Kidney tubule cell (primary cell): ENCODE data around the gene KCNQ1.

Source experiments
- DNase-seq: peaks from one replicate; pipeline ENCODE4 v3.0.0-alpha.2; 2018; ENCODE audit warnings: low spot score

The KCNQ1 gene

DNA sequence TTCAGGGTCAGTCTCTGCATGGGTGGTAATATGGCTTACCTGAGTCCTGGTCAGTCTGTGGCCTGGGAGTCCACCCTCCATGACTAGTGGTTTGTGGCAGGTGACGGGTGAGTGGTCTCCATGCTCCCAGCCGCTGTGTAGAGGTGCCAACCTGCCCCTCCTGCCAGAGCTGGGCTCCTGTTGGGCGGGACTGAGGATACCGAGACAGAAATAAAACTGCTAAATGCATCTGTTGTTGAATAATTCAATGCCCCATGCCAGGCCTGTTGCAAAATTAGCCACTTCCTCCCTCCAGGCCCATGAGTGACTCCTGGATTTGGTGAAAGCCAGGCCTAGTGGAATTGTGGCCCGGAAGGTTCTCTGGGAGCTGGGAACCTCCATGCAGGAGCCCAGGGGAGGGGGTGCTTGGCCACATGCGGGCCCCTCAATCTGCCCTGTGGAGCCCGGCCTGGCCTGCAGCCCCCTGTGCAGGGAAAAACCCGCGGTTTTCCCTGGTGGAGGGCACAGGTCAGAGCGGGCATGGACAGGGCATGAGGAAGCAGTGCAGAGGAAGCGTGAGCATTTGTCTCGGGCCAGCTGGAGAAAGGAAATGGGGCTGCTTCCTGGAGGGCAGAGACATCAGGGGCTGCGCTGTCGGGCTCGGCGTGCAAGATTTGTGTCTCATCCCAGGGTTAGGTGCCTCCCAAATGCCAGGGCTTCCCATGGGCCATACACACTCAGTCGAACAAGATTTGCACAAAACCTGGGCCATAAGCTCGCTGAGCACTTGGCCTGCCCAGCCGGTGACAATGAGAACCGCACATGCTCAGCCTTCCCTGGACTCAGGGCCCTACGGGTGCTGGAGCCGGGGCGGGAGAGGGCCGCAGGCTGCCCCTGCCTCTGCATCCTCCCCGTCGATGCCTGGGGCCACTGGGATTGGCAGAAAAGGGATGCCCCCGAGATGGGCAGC is 66.9 kb downstream of the KCNQ1 start:
- no peak for DNase-seq

- no peak for DNase-seq
These were observed 67.9 kb downstream of the KCNQ1 start for GRCh38 chr11:2512431-2513407.

DNA sequence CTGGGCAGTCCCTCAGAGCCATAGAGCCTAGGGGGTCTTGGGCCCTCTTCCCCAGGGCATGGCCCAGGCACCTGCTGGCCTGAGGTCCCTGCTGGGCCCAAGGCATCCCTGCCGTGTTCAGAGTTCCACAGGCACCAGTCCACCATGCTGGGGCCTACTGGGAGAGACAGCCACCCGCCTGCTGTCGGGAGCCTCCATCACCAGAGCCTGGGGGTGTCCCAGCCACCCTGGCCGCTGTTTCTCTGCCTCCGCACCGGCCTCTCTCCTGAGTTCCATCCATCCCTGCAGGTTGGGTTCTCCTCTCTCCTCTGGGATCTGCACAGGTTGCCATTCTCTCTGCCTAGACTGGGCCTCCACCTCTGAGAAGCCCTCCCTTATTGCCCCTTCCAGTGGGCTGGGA is 68.6 kb downstream of the KCNQ1 start:
- DNase-seq: no peak

DNA sequence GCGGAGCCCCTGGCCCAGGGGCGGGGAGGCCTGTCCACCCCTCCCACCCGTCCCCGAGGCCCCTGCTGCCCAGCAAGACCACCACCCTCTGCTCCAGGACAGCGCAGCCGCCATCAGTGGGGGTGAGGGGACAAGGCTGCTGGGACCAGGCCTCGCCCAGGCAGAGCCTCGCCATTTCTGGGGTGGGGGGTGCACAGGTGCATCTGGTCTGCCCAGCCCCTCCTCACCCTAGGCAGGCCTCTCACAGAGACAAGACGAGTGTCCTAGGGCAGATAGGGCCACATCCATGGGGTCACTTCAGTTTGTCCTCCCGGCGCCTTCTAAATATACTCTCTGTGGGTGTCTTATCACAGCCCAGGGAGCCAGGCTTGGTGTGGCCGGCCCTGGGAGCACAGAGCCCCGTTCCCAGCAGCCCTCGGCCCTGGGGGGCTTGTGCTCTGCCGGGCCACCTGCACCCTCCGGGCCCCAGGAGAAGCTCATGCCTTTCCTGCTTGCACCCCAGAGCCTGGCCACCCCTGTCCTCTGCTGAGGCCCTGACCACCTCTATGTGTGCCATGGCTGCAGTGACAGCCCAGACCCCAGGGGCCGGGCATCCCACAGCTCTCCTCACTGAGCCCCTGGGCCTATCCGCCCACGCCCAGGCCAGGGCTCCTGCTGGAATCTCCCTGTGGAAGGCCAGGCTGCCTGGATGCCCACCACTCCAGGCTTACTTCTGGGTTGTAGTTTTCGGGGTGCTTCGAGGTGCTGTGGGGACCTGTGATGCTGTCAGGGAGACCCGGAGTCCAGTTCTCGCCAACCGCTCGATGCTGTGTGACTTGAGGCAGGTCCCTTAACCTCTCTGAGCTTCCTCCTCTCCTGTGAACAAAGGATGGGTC is 70.8 kb downstream of the KCNQ1 start:
- DNase-seq: no peak

DNA sequence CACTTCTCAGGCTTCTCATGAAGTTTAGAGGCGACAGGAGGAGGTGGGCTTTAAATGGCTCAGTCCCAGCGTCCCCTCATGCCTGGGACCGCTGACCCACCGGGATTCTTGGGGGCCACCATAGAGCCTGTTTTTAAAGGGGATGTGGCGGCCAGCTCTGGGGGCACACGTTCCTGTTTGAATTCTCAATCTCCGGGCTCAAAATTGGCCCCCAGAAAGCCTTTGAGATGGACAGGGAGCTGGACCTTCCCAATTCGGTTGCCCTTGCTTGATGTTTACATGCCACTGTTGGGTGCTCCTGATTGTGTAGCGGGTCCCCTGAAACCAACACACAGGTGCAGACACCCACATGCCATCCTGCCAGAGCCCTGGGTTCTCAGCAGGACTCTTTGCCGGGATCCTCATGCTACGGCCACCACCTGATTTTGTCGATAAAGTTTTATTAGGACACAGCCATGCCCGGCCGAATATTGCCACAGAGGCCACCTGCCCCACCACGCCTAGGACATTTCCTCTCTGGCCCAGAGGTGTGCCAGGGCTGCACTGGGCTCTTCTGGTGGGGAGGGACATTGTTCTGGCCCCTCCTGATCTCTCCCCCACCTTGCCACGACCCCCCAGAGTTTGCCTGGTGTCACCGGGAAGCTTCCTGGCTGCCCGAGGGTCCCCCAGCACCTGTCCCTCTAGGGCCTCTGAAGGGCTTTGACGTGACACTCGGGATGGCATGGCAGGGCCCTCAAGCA is 71.6 kb downstream of the KCNQ1 start:
- DNase-seq: no peak

DNA sequence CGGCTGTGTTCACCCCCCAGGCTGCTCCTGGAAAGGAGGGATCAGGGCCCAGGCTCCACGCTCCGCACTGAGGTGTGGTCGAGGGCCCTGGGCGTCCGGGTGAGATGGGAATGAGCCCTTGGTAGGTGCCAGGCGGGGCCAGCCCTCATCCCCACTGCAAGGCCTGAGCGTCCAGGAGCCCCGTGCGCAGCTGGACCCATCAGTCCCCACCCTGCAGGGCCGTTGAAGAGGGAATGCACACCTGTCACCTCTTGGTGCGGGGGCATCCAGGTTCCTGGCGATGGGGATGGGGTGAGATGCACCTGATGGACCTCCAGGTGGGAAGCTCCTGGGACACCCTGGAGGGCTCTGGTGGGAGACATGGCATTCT is 72.2 kb downstream of the KCNQ1 start:
- no peak for DNase-seq

GRCh38 chr11:2517386-2518064 is 72.7 kb downstream of the KCNQ1 start:
- no peak for DNase-seq

- DNase-seq: no peak
These were observed 73.5 kb downstream of the KCNQ1 start for GRCh38 chr11:2518111-2518982.

GRCh38 chr11:2518983-2519340 is 74.2 kb downstream of the KCNQ1 start:
- DNase-seq: no peak

DNA sequence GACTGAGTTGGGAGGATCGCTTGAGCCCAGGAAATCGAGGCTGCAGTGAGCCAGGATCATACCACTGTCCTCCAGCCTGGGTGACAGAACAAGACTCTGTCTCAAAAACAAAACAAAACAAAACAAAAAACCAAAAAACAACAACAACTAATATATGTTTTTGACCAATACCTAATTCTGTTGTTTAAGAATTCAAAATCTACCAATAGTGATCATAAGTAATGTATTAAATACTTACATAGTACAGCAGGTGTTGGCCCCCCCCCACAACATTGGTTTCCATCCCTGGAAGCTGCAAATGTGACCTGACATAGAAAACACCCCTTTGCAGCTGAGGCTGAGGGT is 74.7 kb downstream of the KCNQ1 start:
- no peak for DNase-seq

GRCh38 chr11:2519862-2520735 is 75.3 kb downstream of the KCNQ1 start:
- DNase-seq: no peak

- DNase-seq: no peak
These were observed 75.9 kb downstream of the KCNQ1 start for GRCh38 chr11:2520736-2521035.

- DNase-seq: no peak
These were observed 76.4 kb downstream of the KCNQ1 start for GRCh38 chr11:2521081-2521732.

DNA sequence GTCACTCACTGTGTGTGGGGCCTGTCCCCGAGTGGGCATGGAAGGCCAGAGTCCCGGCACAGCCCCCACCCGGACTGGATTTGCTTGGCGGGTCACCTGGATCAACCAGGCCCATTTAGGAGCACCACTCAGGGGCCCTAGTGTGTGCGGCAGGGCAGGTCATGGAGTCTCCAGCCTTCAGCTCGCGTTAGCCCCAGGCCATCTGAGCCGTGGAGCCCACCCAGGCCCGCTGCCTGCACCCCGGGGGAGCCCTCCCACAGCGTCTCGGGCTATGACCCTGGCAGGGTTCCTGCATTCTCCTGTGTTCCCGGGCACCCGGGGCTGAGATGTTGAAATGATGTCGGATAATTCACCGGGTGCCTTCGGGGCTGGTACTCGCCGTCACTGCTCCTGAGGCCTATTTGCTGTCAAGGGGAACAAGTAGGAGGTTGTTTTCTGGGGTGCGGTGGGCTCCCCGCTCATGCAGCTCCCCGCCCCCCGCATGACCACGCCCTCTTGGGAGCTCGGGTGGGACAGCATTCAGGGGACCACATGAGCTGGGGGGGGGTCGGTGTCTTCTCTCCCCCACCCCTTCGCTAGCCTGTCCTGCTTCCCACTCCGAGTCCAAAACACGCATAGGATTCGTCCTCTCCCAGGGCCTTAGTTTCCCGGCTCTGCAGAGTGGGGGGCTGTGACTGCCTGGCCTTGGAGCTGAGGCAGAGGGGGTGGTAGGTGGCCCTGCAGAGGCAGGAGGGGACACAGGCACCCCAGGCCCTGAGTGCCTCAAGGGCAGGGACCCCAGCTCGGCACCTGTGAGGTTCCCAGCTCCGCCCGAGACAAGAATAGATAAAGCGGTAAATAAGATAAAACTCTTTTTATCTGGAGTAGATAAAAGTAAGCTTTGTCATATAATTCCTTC is 77.2 kb downstream of the KCNQ1 start:
- DNase-seq: no peak

- DNase-seq: no peak
These were observed 77.9 kb downstream of the KCNQ1 start for GRCh38 chr11:2522631-2523255.

GRCh38 chr11:2523821-2524391 is 79.1 kb downstream of the KCNQ1 start:
- no peak for DNase-seq
